Tongue (tissue), 2 donors: Measurements from ENCODE around the gene RABAC1. TPM values are rescaled to one million over a fixed set of nuclear protein-coding genes. Genes with fewer than 3 reads are reported as not detected.

Experiments used
- DNase-seq: peaks from one replicate; pipeline ENCODE4 v3.0.0-alpha.2; 2015
- total RNA-seq: library from RNA; depleted of rRNA; stranded (reverse); fragments of >200 nt; gene quantifications from one replicate; pipeline ENCODE4 v1.2.3, GENCODE V29; 2014

The RABAC1 gene
- total RNA-seq, 1 donor from 2014 or later, result 74.6 TPM

- DNase-seq, result no peak
These were observed 30.2 kb downstream of the RABAC1 start for GRCh38 chr19:41928754-41929535.

- no peak for DNase-seq
These were observed 30.9 kb downstream of the RABAC1 start, which contains the start of gene ERFL for GRCh38 chr19:41928221-41928683. Gene ERFL (minus strand): TSS chr19:41928449. CDS start chr19:41912919, 15,530 bp downstream.

- DNase-seq, result no peak
These were observed 31.5 kb downstream of the RABAC1 start for GRCh38 chr19:41927497-41928192.

GRCh38 chr19:41926763-41927496, 32.2 kb downstream of the RABAC1 start:
- DNase-seq, result no peak

GRCh38 chr19:41926028-41926762, 32.9 kb downstream of the RABAC1 start:
- no peak for DNase-seq

GRCh38 chr19:41925208-41926003, 33.7 kb downstream of the RABAC1 start:
- no peak for DNase-seq

GRCh38 chr19:41924151-41925145, 34.7 kb downstream of the RABAC1 start:
- DNase-seq, result no peak

GRCh38 chr19:41923045-41923788, 35.9 kb downstream of the RABAC1 start:
- DNase-seq, result no peak

- no peak for DNase-seq
These were observed 36.5 kb downstream of the RABAC1 start for GRCh38 chr19:41922585-41922984.

- DNase-seq, result no peak
These were observed 37.2 kb downstream of the RABAC1 start for GRCh38 chr19:41921577-41922576.

GRCh38 chr19:41920882-41921576, 38.1 kb downstream of the RABAC1 start:
- DNase-seq, result no peak

- DNase-seq, result no peak
These were observed 39.0 kb downstream of the RABAC1 start for GRCh38 chr19:41919948-41920712.

- no peak for DNase-seq
These were observed 40.4 kb downstream of the RABAC1 start for GRCh38 chr19:41918653-41919244.

- DNase-seq, result no peak
These were observed 41.0 kb downstream of the RABAC1 start for GRCh38 chr19:41918095-41918494.

- no peak for DNase-seq
These were observed 41.4 kb downstream of the RABAC1 start for GRCh38 chr19:41917676-41918075.
